ENCODE results near the gene CNIH3.

GRCh38 chr1:224711876-224712275, 95.8 kb downstream of the CNIH3 start:
- TF ChIP-seq CTCF (IDR thresholded peaks at IDR 0.05; ENCODE audit: borderline replicate concordance, extremely low read depth, low read length, poor library complexity, severe bottlenecking) (no peak), EZH2 (IDR thresholded peaks at IDR 0.05; ENCODE audit: borderline replicate concordance, low read depth, low read length, severe bottlenecking) (no peak)

Data from DND-41 (cell line).